Keratinocyte (primary cell): ENCODE measurements around the gene METAP1D. TPM values are rescaled to one million over a fixed set of nuclear protein-coding genes. Genes with fewer than 3 reads are reported as not detected.

Source experiments
- DNase-seq: peaks from one replicate; pipeline ENCODE4 v3.0.0-alpha.2; 2011; ENCODE audit warnings: low read depth, missing footprints, low spot score
- FAIRE-seq: peaks from 2 replicates; lab custom pipeline; 2011; peaks lifted over from hg19 to GRCh38; lab: Jason Lieb, UNC
- H2AFZ ChIP-seq: 2 replicates; pipeline ENCODE4 v1.6.0; 2012; ENCODE audit warnings: low read length, control low read depth, inconsistent platforms; ENCODE audit not compliant: control insufficient read depth
- H3K27ac ChIP-seq: 2 replicates; pipeline ENCODE4 v1.5.1; 2011; ENCODE audit warnings: low read length; ENCODE audit not compliant: control insufficient read depth, insufficient read depth
- H3K27me3 ChIP-seq: 3 replicates; pipeline ENCODE4 v1.6.0; 2011; ENCODE audit warnings: low read length; ENCODE audit not compliant: control insufficient read depth, insufficient read depth; ENCODE audit errors: extremely low read depth
- H3K36me3 ChIP-seq, 2 experiments: 2 replicates in 1 of 2; 3 replicates in 1 of 2; pipeline ENCODE4 v1.5.1; 2011; ENCODE audit warnings: low read length in 2 of 2, mild to moderate bottlenecking in 1 of 2; ENCODE audit not compliant: control insufficient read depth in 2 of 2, insufficient read depth in 2 of 2; ENCODE audit errors: extremely low read depth in 1 of 2
- H3K4me1 ChIP-seq: 3 replicates; pipeline ENCODE4 v1.5.1; 2011; ENCODE audit warnings: low read length; ENCODE audit not compliant: control insufficient read depth, insufficient read depth; ENCODE audit errors: extremely low read depth
- H3K4me2 ChIP-seq: 3 replicates; pipeline ENCODE4 v1.6.0; 2011; ENCODE audit warnings: low read depth, low read length; ENCODE audit not compliant: control insufficient read depth, insufficient read depth; ENCODE audit errors: extremely low read depth
- H3K4me3 ChIP-seq, 3 experiments: fragments of 200-600 bp in 1 of 3; sonication (generic) in 1 of 3; 2 replicates in 2 of 3; 3 replicates in 1 of 3; pipeline ENCODE4 v1.5.1; 2011 to 2016; ENCODE audit warnings: low read length in 3 of 3, mild to moderate bottlenecking in 3 of 3, control low read depth in 2 of 3, inconsistent platforms in 1 of 3, low read depth in 1 of 3, mixed read lengths in 1 of 3, mixed run types in 1 of 3, moderate library complexity in 1 of 3; ENCODE audit not compliant: control insufficient read depth in 2 of 3, insufficient read depth in 2 of 3; ENCODE audit errors: extremely low read depth in 1 of 3
- H3K79me2 ChIP-seq: 2 replicates; pipeline ENCODE4 v1.6.0; 2012; ENCODE audit warnings: low read length; ENCODE audit not compliant: control insufficient read depth, insufficient read depth
- H3K9ac ChIP-seq: 3 replicates; pipeline ENCODE4 v1.6.0; 2011; ENCODE audit warnings: low read length; ENCODE audit not compliant: control insufficient read depth, insufficient read depth; ENCODE audit errors: extremely low read depth
- H3K9me1 ChIP-seq: 3 replicates; pipeline ENCODE4 v1.6.0; 2011; ENCODE audit warnings: low read length; ENCODE audit not compliant: control insufficient read depth, insufficient read depth; ENCODE audit errors: extremely low read depth
- H3K9me3 ChIP-seq: 2 replicates; pipeline ENCODE4 v1.5.1; 2012; ENCODE audit warnings: low read depth, low read length; ENCODE audit not compliant: control insufficient read depth
- H4K20me1 ChIP-seq: 3 replicates; pipeline ENCODE4 v1.6.0; 2011; ENCODE audit warnings: low read length; ENCODE audit not compliant: control insufficient read depth, insufficient read depth; ENCODE audit errors: extremely low read depth
- CTCF ChIP-seq, 3 experiments: IDR thresholded peaks in 1 of 3; conservative IDR thresholded peaks in 1 of 3; optimal IDR thresholded peaks in 1 of 3; 2 replicates in 2 of 3; 3 replicates in 1 of 3; pipeline versions ENCODE3 to v1.5.1; 2011; ENCODE audit warnings: low read length in 3 of 3, mild to moderate bottlenecking in 3 of 3, moderate library complexity in 2 of 3, control low read depth in 1 of 3, inconsistent platforms in 1 of 3; ENCODE audit not compliant: insufficient read depth in 2 of 3; ENCODE audit errors: extremely low read depth in 1 of 3
- EZH2 ChIP-seq: IDR thresholded peaks from one replicate; pipeline ENCODE4 v1.6.1; 2012; ENCODE audit warnings: inconsistent platforms, mild to moderate bottlenecking, low read length, moderate library complexity
- dilution Hi-C: fragments of 300-500 bp; cut with MboI; formaldehyde crosslinking; loops from one replicate; pipeline ENCODE4 v1.7.0; 2020; ENCODE audit warnings: low sequenced_read_pairs; ENCODE audit not compliant: extremely low pct_ligation_motif_present
- polyA plus RNA-seq, 5 experiments: library from polyadenylated mRNA; depleted of rRNA in 3 of 5; stranded (reverse) in 3 of 5; stranded (forward) in 1 of 5; unstranded in 1 of 5; fragments of >200 nt; gene quantifications; 1 replicate in 1 of 5; 2 replicates in 3 of 5; 3 replicates in 1 of 5; pipeline versions ENCODE4 v1.2.1 to v1.2.3, GENCODE V29; 2011 to 2012; ENCODE audit warnings: missing spikeins in 2 of 5, low read depth in 1 of 5, low replicate concordance in 1 of 5

METAP1D gene
- polyA plus RNA-seq, 1 donor (not counting 4 experiments of a cell fraction or from before 2014, with no cell fraction given), result 5.1 TPM

GRCh38 chr2:171952748-171953147 is 47.0 kb upstream of the METAP1D start:
- no peak for FAIRE-seq
- Histone ChIP-seq H3K27me3 (no peaks in the 10 kb centered on the region), H3K9me1 (no peaks in the 10 kb centered on the region), H3K27ac (no peak overlapping the region), H3K9me3 (no peaks in the 10 kb centered on the region), H3K4me1 (peaks cover 6% of the 10 kb centered on the region), H4K20me1 (no peaks in the 10 kb centered on the region), H2AFZ (no peak overlapping the region), H3K36me3 (peaks cover 1 to 6% of the 10 kb centered on the region in 2 experiments), H3K4me2 (no peak overlapping the region), H3K79me2 (no peaks in the 10 kb centered on the region), H3K4me3 (no peak overlapping the region), H3K9ac (no peak overlapping the region)
- no peak for DNase-seq
- dilution Hi-C loops, result no loop called here
- TF ChIP-seq CTCF (optimal IDR thresholded peaks at IDR 0.05 in 1 of 3, IDR thresholded peaks at IDR 0.05 in 1 of 3, conservative IDR thresholded peaks at IDR 0.05 in 1 of 3; ENCODE audit: extremely low read depth in 1 of 3, insufficient read depth in 2 of 3, low read length in 3 of 3), result no peak
- TF ChIP-seq EZH2, result no peak

GRCh38 chr2:171956135-171956825 is 43.5 kb upstream of the METAP1D start:
- FAIRE-seq, result no peak
- peaks cover 6% of the 10 kb centered on the region for H3K4me1 ChIP-seq
- H3K79me2 ChIP-seq, result peaks cover 3% of the 10 kb centered on the region
- peaks cover 1 to 6% of the 10 kb centered on the region in 2 experiments for H3K36me3 ChIP-seq
- no peaks in the 10 kb centered on the region for H3K9me1 ChIP-seq
- H4K20me1 ChIP-seq, result no peaks in the 10 kb centered on the region
- DNase-seq, result no peak
- H3K27ac ChIP-seq, result no peak overlapping the region
- H3K9me3 ChIP-seq, result no peaks in the 10 kb centered on the region
- no peak overlapping the region for H2AFZ ChIP-seq
- TF ChIP-seq CTCF (optimal IDR thresholded peaks at IDR 0.05 in 1 of 3, IDR thresholded peaks at IDR 0.05 in 1 of 3, conservative IDR thresholded peaks at IDR 0.05 in 1 of 3; ENCODE audit: extremely low read depth in 1 of 3, insufficient read depth in 2 of 3, low read length in 3 of 3), result no peak
- no peak for TF ChIP-seq EZH2
- no peaks in the 10 kb centered on the region for H3K27me3 ChIP-seq
- dilution Hi-C loops, result no loop called here
- H3K9ac ChIP-seq, result no peak overlapping the region
- no peak overlapping the region for H3K4me3 ChIP-seq
- H3K4me2 ChIP-seq, result no peak overlapping the region
